Transverse colon (tissue), 4 donors: ENCODE results near the gene CMTM3. TPM values are rescaled to one million over a fixed set of nuclear protein-coding genes. Genes with fewer than 3 reads are reported as not detected.

ENCODE experiments used
- DNase-seq: peaks from one replicate; pipeline ENCODE4 v3.0.0-alpha.2; 2019
- H3K27ac ChIP-seq, 4 donors: fragments of 200-600 bp; sonication (generic); 2 replicates each; pipeline ENCODE4 v1.5.1; 2016 to 2018; ENCODE audit warnings: inconsistent platforms in 4 of 4
- H3K27me3 ChIP-seq: fragments of 200-600 bp; sonication (generic); 2 replicates; pipeline ENCODE4 v1.5.1; 2017; ENCODE audit warnings: inconsistent platforms
- H3K36me3 ChIP-seq, 4 donors: fragments of 200-600 bp; sonication (generic); 2 replicates each; pipeline ENCODE4 v1.5.1; 2017 to 2019; ENCODE audit warnings: inconsistent platforms in 4 of 4
- H3K4me1 ChIP-seq, 4 donors: fragments of 200-600 bp; sonication (generic); 2 replicates each; pipeline ENCODE4 v1.5.1; 2017 to 2020; ENCODE audit warnings: inconsistent platforms in 4 of 4
- H3K4me3 ChIP-seq, 4 donors: fragments of 200-600 bp; sonication (generic); 1 replicate in 1 of 4; 2 replicates in 3 of 4; pipeline versions ENCODE4 v1.5.1 to v1.6.1; 2017 to 2019; ENCODE audit warnings: inconsistent platforms in 4 of 4
- H3K9me3 ChIP-seq, 2 donors: fragments of 200-600 bp; sonication (generic); 2 replicates each; pipeline ENCODE4 v1.5.1; 2017 to 2019; ENCODE audit warnings: inconsistent platforms in 2 of 2
- EP300 ChIP-seq: sonication (generic); formaldehyde crosslinking; IDR thresholded peaks from one replicate; pipeline ENCODE4 v1.6.1; 2017; ENCODE audit warnings: antibody characterized with exemption, low read depth
- POLR2A ChIP-seq: fragments of 450-650 bp; IDR thresholded peaks from one replicate; pipeline ENCODE4 v1.6.1; 2016; ENCODE audit warnings: antibody characterized with exemption, mild to moderate bottlenecking, moderate library complexity
- POLR2AphosphoS5 ChIP-seq, 3 donors: sonication (generic); formaldehyde crosslinking; IDR thresholded peaks; one replicate each; pipeline ENCODE4 v1.6.1; 2016; ENCODE audit warnings: antibody characterized with exemption in 3 of 3
- WGBS, 2 donors: methylation state at CpG; one replicate each; pipeline ENCODE4 v1.1.5; 2018; ENCODE audit warnings: low coverage in 1 of 2; 5-methylcytosine and 5-hydroxymethylcytosine counted together
- in situ Hi-C, 4 donors: fragments of 200-750 bp; cut with MboI; loops; one replicate each; pipeline versions ENCODE4 v1.15.0 to v1.15.1; 2017; ENCODE audit warnings: low sequenced_read_pairs in 3 of 4, low pct_ligation_motif_present in 1 of 4, low pct_unique_long_range_greater_than_20kb in 1 of 4
- intact Hi-C: fragments of 100-400 bp; cut with DNase I; formaldehyde crosslinking; loops from one replicate; pipeline ENCODE4 v1.15.1; 2023; ENCODE audit warnings: low total_unique reads
- total RNA-seq, 4 donors: library from RNA; depleted of rRNA; stranded (reverse); fragments of >200 nt; gene quantifications; one replicate each; pipeline ENCODE4 v1.1.0, GENCODE V29; 2016
- TF ChIP-seq, protein P1 (sequence below), 5 experiments: fragments of 200-600 bp in 3 of 5; fragments of 450-650 bp in 2 of 5; sonication (generic) in 3 of 5; IDR thresholded peaks; 1 replicate in 2 of 5; 2 replicates in 3 of 5; pipeline ENCODE4 v1.5.1; 2016 to 2017; ENCODE audit warnings: antibody characterized with exemption in 5 of 5, inconsistent platforms in 3 of 5, mild to moderate bottlenecking in 2 of 5, moderate library complexity in 1 of 5

CMTM3 gene
- total RNA-seq, 4 donors from 2014 or later = 2.4 to 11.6 (median 6.1) TPM; not detected in 1

DNA sequence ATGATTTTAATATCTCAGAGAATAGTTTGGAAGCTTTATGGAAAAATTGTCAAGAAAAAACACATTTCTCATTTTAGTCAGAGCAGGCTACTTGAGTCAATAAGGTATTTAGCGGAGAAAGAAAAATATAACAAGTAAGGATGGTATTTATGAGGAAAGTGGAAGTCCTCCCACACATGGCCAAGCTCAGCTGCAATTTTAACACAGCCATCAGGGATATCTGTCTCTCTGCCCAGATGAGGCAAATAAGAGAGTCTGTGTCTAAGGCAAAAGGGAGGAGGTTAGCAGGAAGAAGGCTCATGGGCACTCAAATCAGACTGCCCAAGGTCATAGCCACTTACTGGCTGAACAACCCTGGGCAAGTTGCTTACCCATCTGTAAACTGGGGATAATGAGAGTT lies 30.4 kb upstream of the CMTM3 start:
- Histone ChIP-seq H3K27me3 (peaks cover 20% of the 10 kb centered on the region), H3K27ac (no peak overlapping the region), H3K4me1 (peaks cover 0 to 20% (median 12%) of the 10 kb centered on the region in 4 donors), H3K9me3 (no peaks in the 10 kb centered on the region), H3K36me3 (no peaks in the 10 kb centered on the region), H3K4me3 (no peak overlapping the region)
- TF ChIP-seq EP300 (no peak), POLR2A (no peak), POLR2AphosphoS5 (IDR thresholded peaks at IDR 0.05) (no peak)
- TF ChIP-seq, protein P1, sequence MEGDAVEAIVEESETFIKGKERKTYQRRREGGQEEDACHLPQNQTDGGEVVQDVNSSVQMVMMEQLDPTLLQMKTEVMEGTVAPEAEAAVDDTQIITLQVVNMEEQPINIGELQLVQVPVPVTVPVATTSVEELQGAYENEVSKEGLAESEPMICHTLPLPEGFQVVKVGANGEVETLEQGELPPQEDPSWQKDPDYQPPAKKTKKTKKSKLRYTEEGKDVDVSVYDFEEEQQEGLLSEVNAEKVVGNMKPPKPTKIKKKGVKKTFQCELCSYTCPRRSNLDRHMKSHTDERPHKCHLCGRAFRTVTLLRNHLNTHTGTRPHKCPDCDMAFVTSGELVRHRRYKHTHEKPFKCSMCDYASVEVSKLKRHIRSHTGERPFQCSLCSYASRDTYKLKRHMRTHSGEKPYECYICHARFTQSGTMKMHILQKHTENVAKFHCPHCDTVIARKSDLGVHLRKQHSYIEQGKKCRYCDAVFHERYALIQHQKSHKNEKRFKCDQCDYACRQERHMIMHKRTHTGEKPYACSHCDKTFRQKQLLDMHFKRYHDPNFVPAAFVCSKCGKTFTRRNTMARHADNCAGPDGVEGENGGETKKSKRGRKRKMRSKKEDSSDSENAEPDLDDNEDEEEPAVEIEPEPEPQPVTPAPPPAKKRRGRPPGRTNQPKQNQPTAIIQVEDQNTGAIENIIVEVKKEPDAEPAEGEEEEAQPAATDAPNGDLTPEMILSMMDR (IDR thresholded peaks at IDR 0.05) = no peak
- WGBS, 2 donors = 94 to 100% methylated on average over 1 of the region's 1 CpG
- DNase-seq = no peak
- intact Hi-C loops (no loop called here), in situ Hi-C loops (no loop called here)

DNA sequence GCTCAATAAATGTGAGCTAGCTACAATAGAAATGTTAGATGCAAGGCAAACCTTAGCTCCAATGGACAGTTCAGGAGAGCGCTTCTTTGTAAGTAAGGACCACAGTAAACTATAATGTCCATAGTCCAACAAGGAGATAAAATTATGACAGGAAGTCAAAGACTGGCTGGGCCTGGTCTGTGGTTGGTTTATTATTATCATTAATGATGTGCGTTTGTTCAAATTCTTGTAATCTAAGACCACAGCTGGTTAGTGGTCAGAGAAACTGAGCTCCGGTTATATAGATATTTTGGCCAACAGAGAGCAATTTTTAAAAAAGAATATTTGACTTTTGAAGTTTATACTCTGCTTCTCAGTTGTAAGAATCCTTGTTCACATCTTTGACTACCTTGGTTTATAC lies 30.0 kb upstream of the CMTM3 start:
- Histone ChIP-seq H3K4me3 (no peak overlapping the region), H3K4me1 (peaks cover 0 to 20% (median 14%) of the 10 kb centered on the region in 4 donors), H3K36me3 (no peaks in the 10 kb centered on the region), H3K9me3 (no peaks in the 10 kb centered on the region), H3K27me3 (peaks cover 25% of the 10 kb centered on the region), H3K27ac (no peak overlapping the region)
- intact Hi-C loops (no loop called here), in situ Hi-C loops (no loop called here)
- 84 to 94% methylated on average over 3 of the region's 3 CpGs for WGBS, 2 donors
- no peak for TF ChIP-seq POLR2AphosphoS5 (IDR thresholded peaks at IDR 0.05)
- no peak for TF ChIP-seq POLR2A
- TF ChIP-seq, protein P1 (IDR thresholded peaks at IDR 0.05) = no peak
- TF ChIP-seq EP300 = no peak
- no peak for DNase-seq

DNA sequence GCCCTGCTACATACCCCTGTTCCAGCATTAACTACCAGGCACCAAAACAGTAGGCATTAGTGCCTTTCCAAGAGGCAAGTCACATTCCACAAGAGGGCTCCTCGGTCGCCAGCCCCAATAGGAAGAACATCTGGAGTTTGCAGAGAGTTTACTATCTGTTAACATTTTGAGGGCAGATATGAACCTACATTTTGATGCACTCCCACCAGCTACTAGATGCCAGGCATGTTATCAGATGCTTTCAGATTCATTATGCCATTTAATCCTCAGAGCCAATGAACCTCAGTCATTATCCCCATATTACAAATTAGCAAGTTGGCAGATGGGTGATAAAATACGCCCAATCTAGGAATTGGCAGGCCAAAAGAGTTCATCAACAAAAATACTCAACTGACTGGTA lies 29.4 kb upstream of the CMTM3 start:
- Histone ChIP-seq H3K27ac (no peak overlapping the region), H3K4me1 (peaks cover 0 to 15% (median 11%) of the 10 kb centered on the region in 4 donors), H3K36me3 (no peaks in the 10 kb centered on the region), H3K4me3 (no peak overlapping the region), H3K9me3 (no peaks in the 10 kb centered on the region), H3K27me3 (peaks cover 30% of the 10 kb centered on the region)
- 92% methylated on average over 3 of the region's 3 CpGs; no CpG with 5 or more reads in 1 of the 2 donors for WGBS, 2 donors
- intact Hi-C loops (no loop called here), in situ Hi-C loops (loop anchor here in 3 of 4 donors (25.0 kb wide), 2 partner anchors 88 to 163 kb away; no protein-coding TSS in a partner anchor)
- TF ChIP-seq EP300 (no peak), POLR2AphosphoS5 (IDR thresholded peaks at IDR 0.05) (no peak), POLR2A (no peak)
- TF ChIP-seq, protein P1 (IDR thresholded peaks at IDR 0.05) = no peak
- no peak for DNase-seq

DNA sequence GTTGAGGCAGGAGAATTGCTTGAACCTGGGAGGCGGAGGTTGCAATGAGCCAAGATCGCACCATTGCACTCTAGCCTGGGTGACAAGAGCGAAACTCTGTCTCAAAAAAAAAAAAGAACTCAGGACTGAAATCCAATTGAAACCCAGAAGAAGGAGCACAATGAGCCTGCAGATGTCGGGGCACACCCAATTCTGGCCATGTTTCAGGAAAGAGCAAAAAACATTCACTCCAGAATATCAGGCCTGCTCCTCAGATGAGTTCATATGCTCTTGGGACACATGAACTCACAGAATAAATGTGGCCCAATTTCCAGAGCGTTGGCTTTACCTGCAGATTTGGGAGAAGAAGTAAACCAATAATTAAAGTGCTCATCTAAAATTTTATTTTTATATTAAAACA lies 28.2 kb upstream of the CMTM3 start:
- in situ Hi-C loops = loop anchor here in 3 of 4 donors (25.0 kb wide), 2 partner anchors 89 to 164 kb away; no protein-coding TSS in a partner anchor
- TF ChIP-seq POLR2AphosphoS5 (IDR thresholded peaks at IDR 0.05) (no peak), POLR2A (no peak)
- TF ChIP-seq, protein P1 (IDR thresholded peaks at IDR 0.05) = no peak
- 80 to 95% methylated on average over 1 to 5 of the region's 5 CpGs for WGBS, 2 donors

More for the DNA sequence above, 28.2 kb upstream of the CMTM3 start:
- H3K27ac ChIP-seq = no peak overlapping the region
- intact Hi-C loops = no loop called here
- no peak for DNase-seq
- no peaks in the 10 kb centered on the region for H3K36me3 ChIP-seq
- no peak overlapping the region for H3K4me3 ChIP-seq
- H3K4me1 ChIP-seq = peaks cover 0 to 13% (median 11%) of the 10 kb centered on the region in 4 donors
- H3K27me3 ChIP-seq = peaks cover 30% of the 10 kb centered on the region
- no peaks in the 10 kb centered on the region for H3K9me3 ChIP-seq
